Measurements from ENCODE around the gene DHTKD1.
"Not testable (repeated sequence)": the region's sequence is repeated elsewhere in the genome, so short reads cannot be mapped to it uniquely, and the experiment has no call there.

Gene DHTKD1

GRCh38 chr10:12150163-12150562 is 81.4 kb downstream of the DHTKD1 start:
- DNase-seq: no peak

GRCh38 chr10:12154516-12154915 is 85.8 kb downstream of the DHTKD1 start:
- no peak for DNase-seq

- DNase-seq: no peak
Observed at GRCh38 chr10:12156367-12157123, 87.8 kb downstream of the DHTKD1 start.

- DNase-seq: no peak
Observed at GRCh38 chr10:12158111-12158510, 89.4 kb downstream of the DHTKD1 start.

- no peak for DNase-seq
Observed at GRCh38 chr10:12160664-12161063, 91.9 kb downstream of the DHTKD1 start.

- no peak for DNase-seq
Observed at GRCh38 chr10:12162927-12163326, 94.2 kb downstream of the DHTKD1 start.

GRCh38 chr10:12164085-12164484 is 95.3 kb downstream of the DHTKD1 start:
- DNase-seq: no peak

GRCh38 chr10:12165036-12165435 is 96.3 kb downstream of the DHTKD1 start:
- DNase-seq: no peak

- no peak for DNase-seq
Observed at GRCh38 chr10:12165999-12166775, 97.4 kb downstream of the DHTKD1 start.

- DNase-seq: not testable (repeated sequence)
Observed at GRCh38 chr10:12171512-12171911, 102.8 kb downstream of the DHTKD1 start.

Data from DMS79 (cell line).